HG03097 (cell line): ENCODE data around the gene GFOD1.
"Not testable (repeated sequence)": the region's sequence is repeated elsewhere in the genome, so short reads cannot be mapped to it uniquely, and the experiment has no call there.

Source experiments
- ATAC-seq: cut with Tn5 transposase; IDR thresholded peaks from one replicate; pipeline ENCODE4 v1.9.1; 2021; ENCODE audit not compliant: unreplicated experiment, low FRiP score

GFOD1 gene

GRCh38 chr6:13467216-13467600 is 20.2 kb downstream of the GFOD1 start:
- no peak for ATAC-seq

- no peak for ATAC-seq
These were observed 20.8 kb downstream of the GFOD1 start for GRCh38 chr6:13466304-13467215.

GRCh38 chr6:13465734-13466133 is 21.7 kb downstream of the GFOD1 start:
- no peak for ATAC-seq

- no peak for ATAC-seq
These were observed 23.5 kb downstream of the GFOD1 start for GRCh38 chr6:13463941-13464340.

GRCh38 chr6:13463328-13463717 is 24.1 kb downstream of the GFOD1 start:
- no peak for ATAC-seq

- no peak for ATAC-seq
These were observed 24.7 kb downstream of the GFOD1 start for GRCh38 chr6:13462458-13463327.

- ATAC-seq, result no peak
These were observed 25.6 kb downstream of the GFOD1 start for GRCh38 chr6:13461805-13462204.

GRCh38 chr6:13461307-13461706 is 26.1 kb downstream of the GFOD1 start:
- no peak for ATAC-seq

- not testable (repeated sequence) for ATAC-seq
These were observed 27.1 kb downstream of the GFOD1 start for GRCh38 chr6:13460289-13460688.

- ATAC-seq, result no peak
These were observed 29.8 kb downstream of the GFOD1 start for GRCh38 chr6:13457577-13457976.

- ATAC-seq, result no peak
These were observed 31.8 kb downstream of the GFOD1 start for GRCh38 chr6:13455552-13455966.

GRCh38 chr6:13454286-13455221 is 32.8 kb downstream of the GFOD1 start:
- no peak for ATAC-seq

GRCh38 chr6:13453771-13454251 is 33.6 kb downstream of the GFOD1 start:
- no peak for ATAC-seq

- ATAC-seq, result no peak
These were observed 34.2 kb downstream of the GFOD1 start for GRCh38 chr6:13453153-13453552.

- ATAC-seq, result no peak
These were observed 34.9 kb downstream of the GFOD1 start for GRCh38 chr6:13452346-13453117.

- ATAC-seq, result no peak
These were observed 36.1 kb downstream of the GFOD1 start for GRCh38 chr6:13451181-13451895.

GRCh38 chr6:13450628-13451027 is 36.8 kb downstream of the GFOD1 start:
- ATAC-seq, result no peak

GRCh38 chr6:13447949-13448724 is 39.3 kb downstream of the GFOD1 start:
- ATAC-seq, result no peak
